HG02938 (cell line): ENCODE results near the gene MCU.

Experiments used
- ATAC-seq: cut with Tn5 transposase; IDR thresholded peaks from one replicate; pipeline ENCODE4 v1.9.1; 2021; ENCODE audit warnings: mild to moderate bottlenecking, moderate library complexity; ENCODE audit not compliant: unreplicated experiment

Gene MCU

GRCh38 chr10:72834183-72834825 lies 142.4 kb downstream of the MCU start:
- ATAC-seq, result no peak

GRCh38 chr10:72840319-72840718 lies 148.4 kb downstream of the MCU start:
- no peak for ATAC-seq

GRCh38 chr10:72841487-72841886 lies 149.5 kb downstream of the MCU start:
- no peak for ATAC-seq

GRCh38 chr10:72842164-72842563 lies 150.2 kb downstream of the MCU start:
- ATAC-seq, result no peak

- no peak for ATAC-seq
Measured at GRCh38 chr10:72846238-72846637, 154.3 kb downstream of the MCU start.

- no peak for ATAC-seq
Measured at GRCh38 chr10:72847681-72848080, 155.7 kb downstream of the MCU start.

- no peak for ATAC-seq
Measured at GRCh38 chr10:72850861-72851260, 158.9 kb downstream of the MCU start.

- no peak for ATAC-seq
Measured at GRCh38 chr10:72851509-72851908, 159.6 kb downstream of the MCU start.

GRCh38 chr10:72852508-72852907 lies 160.6 kb downstream of the MCU start:
- no peak for ATAC-seq

GRCh38 chr10:72855129-72855528 lies 163.2 kb downstream of the MCU start:
- no peak for ATAC-seq

GRCh38 chr10:72855790-72856189 lies 163.8 kb downstream of the MCU start:
- ATAC-seq, result no peak

- no peak for ATAC-seq
Measured at GRCh38 chr10:72858067-72858466, 166.1 kb downstream of the MCU start.

GRCh38 chr10:72862957-72863356 lies 171.0 kb downstream of the MCU start:
- no peak for ATAC-seq

- ATAC-seq, result no peak
Measured at GRCh38 chr10:72875250-72876055, 183.5 kb downstream of the MCU start.

- no peak for ATAC-seq
Measured at GRCh38 chr10:72879245-72879644, 187.3 kb downstream of the MCU start.

- ATAC-seq, result no peak
Measured at GRCh38 chr10:72881291-72881690, 189.3 kb downstream of the MCU start.

- ATAC-seq, result no peak
Measured at GRCh38 chr10:72883861-72884260, 191.9 kb downstream of the MCU start.

GRCh38 chr10:72885953-72886352 lies 194.0 kb downstream of the MCU start:
- no peak for ATAC-seq

GRCh38 chr10:72886621-72887020 lies 194.7 kb downstream of the MCU start:
- ATAC-seq, result no peak

GRCh38 chr10:72887043-72887442 lies 195.1 kb downstream of the MCU start:
- ATAC-seq, result no peak

GRCh38 chr10:72888151-72888638 lies 196.3 kb downstream of the MCU start:
- no peak for ATAC-seq

GRCh38 chr10:72889391-72889831 lies 197.5 kb downstream of the MCU start:
- no peak for ATAC-seq
